Astrocyte (in vitro differentiated cells and primary cell): ENCODE data around the gene MSH5. TPM values are rescaled to one million over a fixed set of nuclear protein-coding genes. Genes with fewer than 3 reads are reported as not detected.

Experiments
- DNase-seq: peaks from one replicate; pipeline ENCODE4 v3.0.0-alpha.2; 2010; ENCODE audit warnings: low read depth
- FAIRE-seq: peaks from 2 replicates; lab custom pipeline; 2011; peaks lifted over from hg19 to GRCh38; lab: Jason Lieb, UNC
- H2AFZ ChIP-seq: 2 replicates; pipeline ENCODE4 v1.6.0; 2012; ENCODE audit warnings: low read depth, low read length, inconsistent platforms
- H3K27ac ChIP-seq: 2 replicates; pipeline ENCODE4 v1.5.1; 2011; ENCODE audit warnings: low read depth, low read length, inconsistent platforms
- H3K27me3 ChIP-seq: 2 replicates; pipeline ENCODE4 v1.6.0; 2011; ENCODE audit warnings: low read length, inconsistent platforms; ENCODE audit not compliant: insufficient read depth
- H3K36me3 ChIP-seq: 2 replicates; pipeline ENCODE4 v1.5.1; 2011; ENCODE audit warnings: low read length, inconsistent platforms; ENCODE audit not compliant: insufficient read depth
- H3K4me1 ChIP-seq: 2 replicates; pipeline ENCODE4 v1.5.1; 2011; ENCODE audit warnings: low read length, inconsistent platforms; ENCODE audit not compliant: insufficient read depth
- H3K4me2 ChIP-seq: 2 replicates; pipeline ENCODE4 v1.6.0; 2012; ENCODE audit warnings: low read length, inconsistent platforms
- H3K4me3 ChIP-seq: 2 replicates; pipeline ENCODE4 v1.5.1; 2011; ENCODE audit warnings: low read depth, mild to moderate bottlenecking, low read length, inconsistent platforms; ENCODE audit not compliant: insufficient read depth
- H3K79me2 ChIP-seq: 2 replicates; pipeline ENCODE4 v1.6.0; 2012; ENCODE audit warnings: mild to moderate bottlenecking, low read length, inconsistent platforms; ENCODE audit not compliant: insufficient read depth
- H3K9ac ChIP-seq: 2 replicates; pipeline ENCODE4 v1.6.0; 2012; ENCODE audit warnings: mild to moderate bottlenecking, low read length, inconsistent platforms
- H3K9me3 ChIP-seq: 2 replicates; pipeline ENCODE4 v1.5.1; 2012; ENCODE audit warnings: low read depth, mild to moderate bottlenecking, low read length, inconsistent platforms; ENCODE audit not compliant: insufficient read depth
- H4K20me1 ChIP-seq: 2 replicates; pipeline ENCODE4 v1.6.0; 2012; ENCODE audit warnings: low read length, inconsistent platforms; ENCODE audit not compliant: insufficient read depth
- H3K27ac Mint-ChIP-seq: one replicate; pipeline ENCODE4 v1.8.0; 2021; ENCODE audit warnings: mild to moderate bottlenecking, mixed read lengths; ENCODE audit not compliant: unreplicated experiment
- H3K27me3 Mint-ChIP-seq: one replicate; pipeline ENCODE4 v1.8.0; 2021; ENCODE audit warnings: low read depth, mixed read lengths; ENCODE audit not compliant: unreplicated experiment
- H3K36me3 Mint-ChIP-seq: one replicate; pipeline ENCODE4 v1.8.0; 2021; ENCODE audit warnings: low read depth, mixed read lengths; ENCODE audit not compliant: unreplicated experiment
- H3K4me1 Mint-ChIP-seq: one replicate; pipeline ENCODE4 v1.8.0; 2021; ENCODE audit warnings: low read depth, mixed read lengths; ENCODE audit not compliant: unreplicated experiment
- H3K4me3 Mint-ChIP-seq: one replicate; pipeline ENCODE4 v1.8.0; 2021; ENCODE audit warnings: mild to moderate bottlenecking, moderate library complexity, mixed read lengths; ENCODE audit not compliant: unreplicated experiment
- H3K9me3 Mint-ChIP-seq: one replicate; pipeline ENCODE4 v1.8.0; 2021; ENCODE audit warnings: mild to moderate bottlenecking, mixed read lengths; ENCODE audit not compliant: unreplicated experiment
- EZH2 ChIP-seq: IDR thresholded peaks from 2 replicates; pipeline ENCODE4 v1.6.1; 2012; ENCODE audit warnings: mild to moderate bottlenecking, low read length, inconsistent platforms; ENCODE audit not compliant: insufficient read depth
- total RNA-seq: library from RNA; stranded (reverse); gene quantifications from 2 replicates; pipeline ENCODE4 v1.2.1, GENCODE V29; 2021
- TF ChIP-seq, protein P1 (sequence below): IDR thresholded peaks from 2 replicates; pipeline ENCODE4 v1.5.1; 2011; ENCODE audit warnings: low read depth, mild to moderate bottlenecking, inconsistent platforms, low read length, moderate library complexity; ENCODE audit not compliant: insufficient read depth

The MSH5 gene
- total RNA-seq, 1 donor from 2014 or later: 6.8 TPM

DNA sequence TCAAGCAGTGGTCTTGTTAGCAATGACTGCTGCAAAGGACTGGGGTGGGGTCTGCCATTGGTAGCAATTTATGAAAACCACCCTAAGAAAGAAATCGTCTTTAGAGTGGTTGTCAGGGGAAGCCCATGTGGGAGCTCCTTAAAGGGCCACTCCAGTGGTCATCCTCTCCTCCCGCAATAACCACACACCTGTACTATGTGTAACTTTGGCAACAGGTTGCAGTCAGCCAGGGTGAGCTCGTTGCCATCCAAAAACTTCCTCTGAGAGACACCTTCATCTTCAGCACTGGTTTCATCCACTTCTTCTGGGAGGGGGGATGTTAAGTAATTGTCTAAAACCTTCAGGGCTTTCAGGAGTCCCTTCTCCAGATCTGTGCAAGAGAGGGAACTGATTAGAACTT is 7.8 kb upstream of the MSH5 start:
- no peak for FAIRE-seq
- H3K36me3 ChIP-seq: peaks cover 32% of the 10 kb centered on the region
- Mint-ChIP-seq H3K4me1 (peaks cover 28% of the 10 kb centered on the region), H3K4me3 (peak overlapping the region; percentile 72), H3K27ac (peak overlapping the region; percentile 26), H3K9me3 (no peaks in the 10 kb centered on the region), H3K36me3 (peaks cover 17% of the 10 kb centered on the region), H3K27me3 (no peaks in the 10 kb centered on the region)
- no peaks in the 10 kb centered on the region for H3K27me3 ChIP-seq
- H3K27ac ChIP-seq: no peak overlapping the region
- no peak overlapping the region for H3K4me2 ChIP-seq
- no peak overlapping the region for H3K4me3 ChIP-seq
- H4K20me1 ChIP-seq: peaks cover 67% of the 10 kb centered on the region
- TF ChIP-seq, protein P1, sequence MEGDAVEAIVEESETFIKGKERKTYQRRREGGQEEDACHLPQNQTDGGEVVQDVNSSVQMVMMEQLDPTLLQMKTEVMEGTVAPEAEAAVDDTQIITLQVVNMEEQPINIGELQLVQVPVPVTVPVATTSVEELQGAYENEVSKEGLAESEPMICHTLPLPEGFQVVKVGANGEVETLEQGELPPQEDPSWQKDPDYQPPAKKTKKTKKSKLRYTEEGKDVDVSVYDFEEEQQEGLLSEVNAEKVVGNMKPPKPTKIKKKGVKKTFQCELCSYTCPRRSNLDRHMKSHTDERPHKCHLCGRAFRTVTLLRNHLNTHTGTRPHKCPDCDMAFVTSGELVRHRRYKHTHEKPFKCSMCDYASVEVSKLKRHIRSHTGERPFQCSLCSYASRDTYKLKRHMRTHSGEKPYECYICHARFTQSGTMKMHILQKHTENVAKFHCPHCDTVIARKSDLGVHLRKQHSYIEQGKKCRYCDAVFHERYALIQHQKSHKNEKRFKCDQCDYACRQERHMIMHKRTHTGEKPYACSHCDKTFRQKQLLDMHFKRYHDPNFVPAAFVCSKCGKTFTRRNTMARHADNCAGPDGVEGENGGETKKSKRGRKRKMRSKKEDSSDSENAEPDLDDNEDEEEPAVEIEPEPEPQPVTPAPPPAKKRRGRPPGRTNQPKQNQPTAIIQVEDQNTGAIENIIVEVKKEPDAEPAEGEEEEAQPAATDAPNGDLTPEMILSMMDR: no peak
- no peak for TF ChIP-seq EZH2
- peaks cover 57% of the 10 kb centered on the region for H3K79me2 ChIP-seq
- no peak overlapping the region for H3K9ac ChIP-seq
- H3K9me3 ChIP-seq: no peaks in the 10 kb centered on the region
- H3K4me1 ChIP-seq: peaks cover 35% of the 10 kb centered on the region
- no peak for DNase-seq
- H2AFZ ChIP-seq: no peak overlapping the region

DNA sequence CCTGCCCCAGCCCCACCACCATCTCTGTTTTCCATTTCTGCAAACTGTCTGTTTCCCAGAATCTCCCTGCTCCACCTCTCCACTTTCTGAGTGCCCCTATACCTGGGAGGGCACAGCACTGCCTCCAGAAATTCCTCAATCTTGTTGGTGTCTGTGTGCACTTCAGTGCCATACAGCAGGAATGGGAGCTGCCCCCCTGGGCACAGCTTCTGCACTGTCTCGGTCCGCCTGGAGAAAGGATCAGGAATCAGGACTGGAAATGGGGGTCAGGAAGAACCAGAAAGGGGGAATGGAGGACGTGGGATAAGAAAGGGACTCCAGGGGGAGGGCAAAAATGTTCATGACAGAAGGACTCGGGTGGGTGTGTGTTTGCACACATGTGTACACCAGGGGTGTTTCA is 6.1 kb upstream of the MSH5 start:
- Histone ChIP-seq H4K20me1 (peaks cover 53% of the 10 kb centered on the region), H3K4me3 (peak overlapping the region; percentile 88), H3K4me1 (peaks cover 47% of the 10 kb centered on the region), H3K36me3 (peaks cover 32% of the 10 kb centered on the region), H3K9me3 (no peaks in the 10 kb centered on the region), H2AFZ (no peak overlapping the region), H3K9ac (peak overlapping the region; percentile 90), H3K27me3 (no peaks in the 10 kb centered on the region), H3K79me2 (peaks cover 53% of the 10 kb centered on the region), H3K27ac (peak overlapping the region; percentile 81), H3K4me2 (peak overlapping the region; percentile 93)
- DNase-seq (no peak), FAIRE-seq (no peak)
- Mint-ChIP-seq H3K27ac (peak overlapping the region; percentile 99), H3K27me3 (no peaks in the 10 kb centered on the region), H3K4me1 (peaks cover 44% of the 10 kb centered on the region), H3K36me3 (peaks cover 16% of the 10 kb centered on the region), H3K4me3 (peak overlapping the region; percentile 99), H3K9me3 (no peaks in the 10 kb centered on the region)
- TF ChIP-seq EZH2: no peak
- TF ChIP-seq, protein P1: no peak

DNA sequence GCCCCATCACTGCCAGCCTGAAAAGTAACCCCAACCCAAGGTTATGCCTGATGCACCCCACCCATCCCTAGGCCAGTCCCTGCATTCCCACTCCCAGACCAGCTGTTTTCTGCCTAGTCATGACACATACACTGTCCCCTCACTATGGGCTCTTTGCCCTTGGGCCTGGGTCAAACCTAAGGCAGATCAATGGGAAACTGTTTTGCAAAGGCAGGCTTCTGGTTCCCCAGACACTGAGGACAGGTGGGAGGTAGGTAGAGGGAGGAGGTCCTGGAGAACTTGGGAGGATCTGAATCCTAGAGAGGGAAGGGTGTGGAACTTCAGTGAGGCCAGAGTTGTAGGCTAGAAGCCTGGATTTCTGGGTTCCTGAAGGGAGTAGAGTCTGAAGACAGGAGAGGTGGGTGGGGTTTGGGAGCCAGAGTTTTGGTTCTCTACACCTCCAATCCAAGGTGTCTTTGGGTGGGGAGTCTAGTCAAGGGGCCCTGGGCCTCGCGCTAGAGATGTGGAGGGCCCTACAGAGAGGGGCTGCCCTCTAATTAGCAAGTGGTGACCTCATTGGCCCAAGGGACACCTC is 5.5 kb upstream of the MSH5 start:
- H3K4me2 ChIP-seq: peak overlapping the region; percentile 93
- Mint-ChIP-seq H3K4me3 (peak overlapping the region; percentile 99), H3K9me3 (no peaks in the 10 kb centered on the region), H3K27me3 (no peaks in the 10 kb centered on the region), H3K4me1 (peaks cover 49% of the 10 kb centered on the region), H3K27ac (peak overlapping the region; percentile 99), H3K36me3 (peaks cover 16% of the 10 kb centered on the region)
- no peaks in the 10 kb centered on the region for H3K27me3 ChIP-seq
- peak overlapping the region; percentile 81 for H3K27ac ChIP-seq
- H3K4me3 ChIP-seq: peak overlapping the region; percentile 88
- H2AFZ ChIP-seq: no peak overlapping the region
- peaks cover 47% of the 10 kb centered on the region for H4K20me1 ChIP-seq
- peaks cover 32% of the 10 kb centered on the region for H3K36me3 ChIP-seq
- H3K79me2 ChIP-seq: peaks cover 48% of the 10 kb centered on the region
- DNase-seq (no peak), FAIRE-seq (no peak)
- peak overlapping the region; percentile 90 for H3K9ac ChIP-seq
- no peaks in the 10 kb centered on the region for H3K9me3 ChIP-seq
- H3K4me1 ChIP-seq: peaks cover 49% of the 10 kb centered on the region
- no peak for TF ChIP-seq EZH2
- TF ChIP-seq, protein P1: no peak
